B cell (primary cell): ENCODE results near the gene ERBB2. TPM values are rescaled to one million over a fixed set of nuclear protein-coding genes. Genes with fewer than 3 reads are reported as not detected.

Source experiments
- ATAC-seq: fragments of 200-7000 bp; cut with Tn5 transposase; one replicate; pipeline ENCODE4 v1.10.0; 2021; ENCODE audit warnings: low read depth, mild to moderate bottlenecking, moderate number of reproducible peaks, moderate library complexity
- CTCF ChIA-PET: fragments of 350-600 bp; sonication (Branson Sonifier 250); formaldehyde crosslinking; loops from one replicate; lab custom pipeline; 2021; ENCODE audit warnings: antibody characterized with exemption, inconsistent platforms; lab: Charles Lee
- POLR2A ChIA-PET: fragments of 350-600 bp; sonication (Branson Sonifier 250); formaldehyde crosslinking; loops from one replicate; lab custom pipeline; 2021; ENCODE audit warnings: antibody characterized with exemption; lab: Charles Lee
- DNase-seq: peaks from one replicate; pipeline ENCODE4 v3.0.0; 2013
- H2AFZ ChIP-seq: 2 replicates; pipeline ENCODE4 v1.6.1; 2012; ENCODE audit warnings: mild to moderate bottlenecking, low read depth, low read length; ENCODE audit not compliant: insufficient read depth, poor library complexity, severe bottlenecking
- H3K27ac ChIP-seq, 2 donors: 1 replicate in 1 of 2; 2 replicates in 1 of 2; pipeline ENCODE4 v1.5.1; 2012 to 2013; ENCODE audit warnings: low read length in 2 of 2, mild to moderate bottlenecking in 2 of 2, moderate library complexity in 1 of 2
- H3K27me3 ChIP-seq, 4 experiments: fragments of 200-600 bp in 1 of 4; sonication (generic) in 1 of 4; replicated peaks in 1 of 4; 1 replicate in 2 of 4; 2 replicates in 2 of 4; pipeline versions ENCODE4 v1.6.1 to v1.7.0; 2013 to 2016; ENCODE audit warnings: low read length in 3 of 4, mild to moderate bottlenecking in 2 of 4, mixed read lengths in 1 of 4, moderate library complexity in 1 of 4; ENCODE audit not compliant: insufficient read depth in 4 of 4, control insufficient read depth in 3 of 4; ENCODE audit errors: control extremely low read depth in 1 of 4
- H3K36me3 ChIP-seq, 2 experiments: replicated peaks in 1 of 2; 1 replicate in 1 of 2; 2 replicates in 1 of 2; pipeline versions ENCODE4 v1.6.1 to v1.7.1; 2013; ENCODE audit warnings: low read length in 1 of 2; ENCODE audit not compliant: insufficient read depth in 2 of 2, control insufficient read depth in 1 of 2; ENCODE audit errors: control extremely low read depth in 1 of 2, extremely low read depth in 1 of 2
- H3K4me1 ChIP-seq, 2 donors: fragments of 200-600 bp in 1 of 2; sonication (generic) in 1 of 2; 1 replicate in 1 of 2; 2 replicates in 1 of 2; pipeline versions ENCODE4 v1.5.1 to v1.6.1; 2013 to 2017; ENCODE audit warnings: low read length in 2 of 2; ENCODE audit not compliant: control insufficient read depth in 2 of 2, insufficient read depth in 2 of 2
- H3K4me2 ChIP-seq: replicated peaks from 2 replicates; pipeline ENCODE3; 2012; ENCODE audit warnings: mild to moderate bottlenecking, low read depth, low read length; ENCODE audit not compliant: poor library complexity, severe bottlenecking
- H3K4me3 ChIP-seq, 5 experiments: fragments of 200-600 bp in 1 of 5; sonication (generic) in 1 of 5; 1 replicate in 3 of 5; 2 replicates in 2 of 5; pipeline versions ENCODE4 v1.5.1 to v1.7.0; 2011 to 2016; ENCODE audit warnings: low read length in 4 of 5, mild to moderate bottlenecking in 4 of 5, low read depth in 2 of 5, control low read depth in 1 of 5, moderate library complexity in 1 of 5; ENCODE audit not compliant: insufficient read depth in 1 of 5; ENCODE audit errors: control extremely low read depth in 1 of 5, extremely low read depth in 1 of 5
- H3K79me2 ChIP-seq: fragments of 200-600 bp; sonication (generic); one replicate; pipeline ENCODE4 v1.6.0; 2016; ENCODE audit warnings: low read length; ENCODE audit not compliant: control insufficient read depth, insufficient read depth
- H3K9ac ChIP-seq: fragments of 200-600 bp; sonication (generic); 2 replicates; pipeline ENCODE4 v1.6.1; 2017; ENCODE audit warnings: mild to moderate bottlenecking, low read length, moderate library complexity
- H3K9me3 ChIP-seq, 3 donors: one replicate each; pipeline versions ENCODE4 v1.6.1 to v1.7.1; 2013; ENCODE audit warnings: low read length in 2 of 3; ENCODE audit not compliant: control insufficient read depth in 2 of 3, insufficient read depth in 1 of 3; ENCODE audit errors: control extremely low read depth in 1 of 3
- H4K20me1 ChIP-seq: 2 replicates; pipeline ENCODE4 v1.6.0; 2012; ENCODE audit warnings: mild to moderate bottlenecking, low read length; ENCODE audit not compliant: insufficient read depth, control insufficient read depth, poor library complexity, severe bottlenecking
- H3K27ac Mint-ChIP-seq: one replicate; pipeline ENCODE4 v1.8.0; 2021; ENCODE audit warnings: mixed read lengths
- H3K27me3 Mint-ChIP-seq: one replicate; pipeline ENCODE4 v1.8.0; 2021; ENCODE audit warnings: mixed read lengths
- H3K4me1 Mint-ChIP-seq: one replicate; pipeline ENCODE4 v1.8.0; 2021; ENCODE audit warnings: mixed read lengths
- H3K4me3 Mint-ChIP-seq: one replicate; pipeline ENCODE4 v1.8.0; 2021; ENCODE audit warnings: mixed read lengths
- H3K9me3 Mint-ChIP-seq: one replicate; pipeline ENCODE4 v1.8.0; 2022; ENCODE audit warnings: mixed read lengths; ENCODE audit not compliant: insufficient read depth
- EZH2 ChIP-seq: IDR thresholded peaks from 2 replicates; pipeline ENCODE4 v1.6.1; 2012; ENCODE audit warnings: borderline replicate concordance, low read depth, mild to moderate bottlenecking, moderate library complexity, low read length; ENCODE audit not compliant: insufficient read depth, poor library complexity, severe bottlenecking
- WGBS: methylation state at CpG from one replicate; pipeline ENCODE4 v1.1.5; 2013; ENCODE audit warnings: missing lambda C conversion rate; ENCODE audit not compliant: insufficient coverage; 5-methylcytosine and 5-hydroxymethylcytosine counted together
- intact Hi-C: fragments of 100-400 bp; cut with micrococcal nuclease; formaldehyde crosslinking; loops from one replicate; pipeline ENCODE4 v1.10.0; 2022
- polyA plus RNA-seq: library from polyadenylated mRNA; depleted of rRNA; stranded (reverse); fragments of >200 nt; gene quantifications from 2 replicates; pipeline ENCODE4 v1.2.3, GENCODE V29; 2012
- total RNA-seq, 2 donors: library from RNA; stranded (reverse); fragments of 120-200 nt in 1 of 2; gene quantifications; 1 replicate in 1 of 2; 2 replicates in 1 of 2; pipeline versions ENCODE4 v1.2.3 to v1.2.4, GENCODE V29; 2013 to 2022
- TF ChIP-seq, protein P1 (sequence below): fragments of 200-600 bp; IDR thresholded peaks from one replicate; pipeline ENCODE4 v1.8.0; 2022; ENCODE audit warnings: antibody characterized with exemption, mild to moderate bottlenecking

The ERBB2 gene
- total and polyA plus RNA-seq, 2 donors (not counting 1 experiment from before 2014, with no cell fraction given): 3.2 to 8.4 TPM

DNA sequence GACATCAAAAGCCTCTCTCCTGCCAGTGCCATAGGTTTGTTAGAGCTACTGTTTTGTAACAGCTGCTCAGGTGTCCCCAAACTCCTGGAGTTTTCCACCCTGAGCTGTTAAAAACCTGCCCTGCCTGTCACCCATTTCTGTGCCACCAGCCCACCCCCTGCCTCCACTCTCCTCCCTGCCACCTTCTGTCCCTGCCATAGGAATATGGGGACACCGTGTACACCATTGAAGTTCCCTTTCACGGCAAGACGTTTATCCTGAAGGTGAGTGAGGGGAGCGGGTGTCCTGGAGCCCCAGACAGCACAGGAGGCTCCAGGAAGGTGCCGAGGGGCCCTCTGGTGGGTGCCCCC is 39.9 kb upstream of the ERBB2 start:
- Histone ChIP-seq H4K20me1 (no peaks in the 10 kb centered on the region), H3K27me3 (no peaks in the 10 kb centered on the region), H3K4me3 (peak overlapping the region in 1 of 5 experiments; percentile 9), H3K4me2 (peak overlapping the region; percentile 58), H3K27ac (peak overlapping the region; percentile 81), H3K79me2 (peaks cover 17% of the 10 kb centered on the region), H3K36me3 (peaks cover 0 to 36% of the 10 kb centered on the region in 2 experiments), H3K9ac (no peak overlapping the region), H2AFZ (peak overlapping the region; percentile 44), H3K4me1 (peaks cover 34 to 55% of the 10 kb centered on the region in 2 donors), H3K9me3 (no peaks in the 10 kb centered on the region)
- no peak for DNase-seq
- ChIA-PET POLR2A (interaction anchor here (0.6 to 0.9 kb wide), 2 partner anchors 15 to 16 kb away, joined by 7 read pairs; no protein-coding TSS in a partner anchor), CTCF (interaction anchor here (0.6 to 1.6 kb wide), 7 partner anchors 8 to 39 kb away, joined by 3 to 7 read pairs (median 5); partner anchors contain the start of gene PNMT)
- ATAC-seq: no peak
- no peaks in the 10 kb centered on the region for H3K27me3 Mint-ChIP-seq
- TF ChIP-seq EZH2: no peak
- TF ChIP-seq, protein P1, sequence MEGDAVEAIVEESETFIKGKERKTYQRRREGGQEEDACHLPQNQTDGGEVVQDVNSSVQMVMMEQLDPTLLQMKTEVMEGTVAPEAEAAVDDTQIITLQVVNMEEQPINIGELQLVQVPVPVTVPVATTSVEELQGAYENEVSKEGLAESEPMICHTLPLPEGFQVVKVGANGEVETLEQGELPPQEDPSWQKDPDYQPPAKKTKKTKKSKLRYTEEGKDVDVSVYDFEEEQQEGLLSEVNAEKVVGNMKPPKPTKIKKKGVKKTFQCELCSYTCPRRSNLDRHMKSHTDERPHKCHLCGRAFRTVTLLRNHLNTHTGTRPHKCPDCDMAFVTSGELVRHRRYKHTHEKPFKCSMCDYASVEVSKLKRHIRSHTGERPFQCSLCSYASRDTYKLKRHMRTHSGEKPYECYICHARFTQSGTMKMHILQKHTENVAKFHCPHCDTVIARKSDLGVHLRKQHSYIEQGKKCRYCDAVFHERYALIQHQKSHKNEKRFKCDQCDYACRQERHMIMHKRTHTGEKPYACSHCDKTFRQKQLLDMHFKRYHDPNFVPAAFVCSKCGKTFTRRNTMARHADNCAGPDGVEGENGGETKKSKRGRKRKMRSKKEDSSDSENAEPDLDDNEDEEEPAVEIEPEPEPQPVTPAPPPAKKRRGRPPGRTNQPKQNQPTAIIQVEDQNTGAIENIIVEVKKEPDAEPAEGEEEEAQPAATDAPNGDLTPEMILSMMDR: no peak
- H3K9me3 Mint-ChIP-seq: no peaks in the 10 kb centered on the region
- 83% methylated on average over 4 of the region's 5 CpGs for WGBS
- intact Hi-C loops: no loop called here
- peaks cover 40% of the 10 kb centered on the region for H3K4me1 Mint-ChIP-seq
- peak overlapping the region; percentile 96 for H3K27ac Mint-ChIP-seq
- H3K4me3 Mint-ChIP-seq: peak overlapping the region; percentile 67
